ENCODE data around the gene GPC3. TPM values are rescaled to one million over a fixed set of nuclear protein-coding genes. Genes with fewer than 3 reads are reported as not detected.
"Not testable (repeated sequence)": the region's sequence is repeated elsewhere in the genome, so short reads cannot be mapped to it uniquely, and the experiment has no call there.

GPC3 gene
- total RNA-seq, 1 experiment from 2014 or later: not detected

DNA sequence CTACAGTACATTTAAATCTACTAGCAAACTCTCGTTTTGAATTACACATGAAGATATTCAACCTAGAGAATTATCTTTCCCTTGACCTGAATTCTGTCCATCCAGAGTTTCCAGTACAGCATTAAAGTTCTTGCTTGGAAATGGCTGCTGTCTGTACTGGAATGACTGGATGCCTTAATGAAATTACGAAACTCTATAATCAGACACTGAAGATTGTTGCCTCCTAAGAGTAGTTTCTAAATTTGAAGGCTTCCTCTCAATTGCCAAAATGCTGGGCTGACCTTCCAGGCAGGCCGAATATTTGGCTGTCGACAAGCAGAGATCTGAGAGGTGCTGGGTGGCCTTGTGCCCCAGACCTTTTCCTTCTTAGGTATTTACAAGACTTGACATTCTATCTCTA lies 355.0 kb downstream of the GPC3 start:
- DNase-seq: no peak

DNA sequence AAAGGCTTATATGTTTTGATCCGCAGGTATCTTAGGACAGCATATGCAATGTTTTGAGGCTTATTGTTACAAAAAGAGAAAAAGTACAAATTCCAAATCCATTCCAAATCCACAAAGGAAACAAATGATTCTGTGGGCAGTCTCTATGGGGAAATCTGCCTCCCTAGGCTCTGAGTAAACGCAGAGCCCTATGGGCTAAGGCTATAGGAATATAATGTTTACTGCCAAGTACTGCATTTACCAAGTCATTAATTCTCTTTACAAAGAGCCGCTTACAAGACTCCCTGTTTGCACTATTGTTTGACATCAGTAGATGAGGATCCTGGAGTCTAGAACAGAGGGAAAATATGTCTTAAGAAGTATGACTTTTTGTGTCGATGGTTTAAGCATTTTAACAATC lies 357.7 kb downstream of the GPC3 start:
- Histone ChIP-seq H3K9me3 (ENCODE audit: low read length) (no peaks in the 10 kb centered on the region), H3K27me3 (ENCODE audit: low read length) (no peaks in the 10 kb centered on the region), H2AFZ (ENCODE audit: low read length) (no peak overlapping the region), H4K20me1 (ENCODE audit: insufficient read depth, low read depth, low read length) (no peaks in the 10 kb centered on the region), H3K27ac (ENCODE audit: low read length) (no peak overlapping the region), H3K36me3 (ENCODE audit: insufficient read depth, low read length) (no peaks in the 10 kb centered on the region), H3K9me2 (replicated peaks; ENCODE audit: insufficient read depth, low read length) (no peaks in the 10 kb centered on the region), H3K4me1 (ENCODE audit: low read length) (no peaks in the 10 kb centered on the region), H3K4me2 (ENCODE audit: low read depth, low read length, poor library complexity, severe bottlenecking) (no peak overlapping the region), H3K4me3 (ENCODE audit: low read length) (no peak overlapping the region), H3K79me2 (ENCODE audit: low read length) (no peaks in the 10 kb centered on the region), H3K9ac (ENCODE audit: low read length) (no peak overlapping the region)
- no peak for DNase-seq

More for the DNA sequence above, 355.0 kb downstream of the GPC3 start:
- Histone ChIP-seq H3K27me3 (ENCODE audit: low read length) (no peaks in the 10 kb centered on the region), H3K79me2 (ENCODE audit: low read length) (no peaks in the 10 kb centered on the region), H3K9me2 (replicated peaks; ENCODE audit: insufficient read depth, low read length) (no peaks in the 10 kb centered on the region), H3K9ac (ENCODE audit: low read length) (no peak overlapping the region), H3K4me3 (ENCODE audit: low read length) (no peak overlapping the region), H3K4me1 (ENCODE audit: low read length) (no peaks in the 10 kb centered on the region), H3K4me2 (ENCODE audit: low read depth, low read length, poor library complexity, severe bottlenecking) (no peak overlapping the region), H3K27ac (ENCODE audit: low read length) (no peak overlapping the region), H3K36me3 (ENCODE audit: insufficient read depth, low read length) (no peaks in the 10 kb centered on the region), H2AFZ (ENCODE audit: low read length) (no peak overlapping the region), H4K20me1 (ENCODE audit: insufficient read depth, low read depth, low read length) (no peaks in the 10 kb centered on the region), H3K9me3 (ENCODE audit: low read length) (no peaks in the 10 kb centered on the region)

DNA sequence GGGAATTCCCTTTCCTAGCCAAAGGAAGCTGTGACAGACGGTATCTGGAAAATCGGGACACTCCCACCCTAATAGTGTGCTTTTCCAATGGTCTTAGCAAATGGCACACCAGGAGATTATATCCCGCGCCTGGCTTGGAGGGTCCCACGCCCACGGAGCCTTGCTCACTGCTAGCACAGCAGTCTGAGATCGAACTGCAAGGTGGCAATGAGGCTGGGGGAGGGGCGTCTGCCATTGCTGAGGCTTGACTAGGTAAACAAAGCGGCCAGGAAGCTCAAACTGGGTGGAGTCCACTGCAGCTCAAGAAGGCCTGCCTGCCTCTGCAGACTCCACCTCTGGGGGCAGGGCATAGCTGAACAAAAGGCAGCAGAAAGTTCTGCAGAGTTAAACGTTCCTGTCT lies 364.0 kb downstream of the GPC3 start:
- H3K4me1 ChIP-seq (ENCODE audit: low read length); H3K9ac ChIP-seq (ENCODE audit: low read length); H3K4me3 ChIP-seq (ENCODE audit: low read length); H3K9me2 ChIP-seq (replicated peaks; ENCODE audit: insufficient read depth, low read length); H3K9me3 ChIP-seq (ENCODE audit: low read length); H3K4me2 ChIP-seq (ENCODE audit: low read depth, low read length, poor library complexity, severe bottlenecking); H2AFZ ChIP-seq (ENCODE audit: low read length); H3K27ac ChIP-seq (ENCODE audit: low read length); H3K36me3 ChIP-seq (ENCODE audit: insufficient read depth, low read length); H4K20me1 ChIP-seq (ENCODE audit: insufficient read depth, low read depth, low read length); H3K79me2 ChIP-seq (ENCODE audit: low read length); H3K27me3 ChIP-seq (ENCODE audit: low read length); DNase-seq: not testable (repeated sequence)

DNA sequence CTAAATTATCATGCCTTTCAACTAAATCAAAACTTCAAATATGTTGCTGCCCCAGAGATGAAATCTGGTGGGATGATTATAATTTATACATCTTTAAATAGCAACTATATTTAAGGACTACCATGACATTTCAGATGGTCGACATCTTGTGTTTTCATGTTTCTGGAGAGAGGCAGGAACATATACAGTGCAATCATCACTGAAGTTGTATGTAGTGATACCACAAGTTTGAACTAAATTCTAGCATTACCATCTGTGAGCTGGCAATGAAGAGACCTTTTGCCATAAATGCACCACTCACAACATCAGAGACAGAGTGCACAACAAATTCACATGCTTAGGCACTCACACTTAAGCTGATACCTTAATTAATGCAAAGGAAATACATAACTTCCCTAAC lies 373.7 kb downstream of the GPC3 start:
- Histone ChIP-seq H3K4me3 (ENCODE audit: low read length) (no peak overlapping the region), H3K4me1 (ENCODE audit: low read length) (no peaks in the 10 kb centered on the region), H3K79me2 (ENCODE audit: low read length) (no peaks in the 10 kb centered on the region), H3K9me2 (replicated peaks; ENCODE audit: insufficient read depth, low read length) (no peaks in the 10 kb centered on the region), H3K27ac (ENCODE audit: low read length) (no peak overlapping the region), H4K20me1 (ENCODE audit: insufficient read depth, low read depth, low read length) (no peaks in the 10 kb centered on the region), H3K36me3 (ENCODE audit: insufficient read depth, low read length) (no peaks in the 10 kb centered on the region), H3K9ac (ENCODE audit: low read length) (no peak overlapping the region), H2AFZ (ENCODE audit: low read length) (no peak overlapping the region), H3K27me3 (ENCODE audit: low read length) (no peaks in the 10 kb centered on the region), H3K4me2 (ENCODE audit: low read depth, low read length, poor library complexity, severe bottlenecking) (no peak overlapping the region), H3K9me3 (ENCODE audit: low read length) (no peaks in the 10 kb centered on the region)
- DNase-seq: no peak

DNA sequence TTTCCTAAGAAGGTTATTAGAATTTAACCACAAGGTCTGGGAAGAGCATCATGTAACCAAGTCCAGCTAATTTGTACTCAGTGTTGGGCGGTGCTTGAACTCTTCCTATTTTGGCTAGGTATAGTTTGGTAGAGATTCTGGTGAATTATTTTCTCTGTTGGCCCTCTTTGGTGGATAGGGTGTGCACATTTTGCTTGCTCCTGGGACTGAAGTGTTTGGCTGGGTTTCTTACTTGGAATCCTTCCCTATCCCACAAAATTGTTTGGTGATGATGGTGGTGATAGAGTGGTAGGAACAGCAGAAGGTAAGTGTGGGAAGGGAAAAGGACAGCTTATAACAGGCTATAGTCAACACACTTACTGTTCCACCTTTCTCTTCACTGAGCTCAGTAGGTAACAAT lies 375.3 kb downstream of the GPC3 start:
- H3K9ac ChIP-seq (ENCODE audit: low read length): no peak overlapping the region
- H3K9me2 ChIP-seq (replicated peaks; ENCODE audit: insufficient read depth, low read length): no peaks in the 10 kb centered on the region
- no peak overlapping the region for H2AFZ ChIP-seq (ENCODE audit: low read length)
- H3K36me3 ChIP-seq (ENCODE audit: insufficient read depth, low read length): no peaks in the 10 kb centered on the region
- H3K27ac ChIP-seq (ENCODE audit: low read length): no peak overlapping the region
- no peaks in the 10 kb centered on the region for H3K9me3 ChIP-seq (ENCODE audit: low read length)
- H3K4me1 ChIP-seq (ENCODE audit: low read length): no peaks in the 10 kb centered on the region
- no peak overlapping the region for H3K4me3 ChIP-seq (ENCODE audit: low read length)
- DNase-seq: no peak
- H3K27me3 ChIP-seq (ENCODE audit: low read length): no peaks in the 10 kb centered on the region
- H4K20me1 ChIP-seq (ENCODE audit: insufficient read depth, low read depth, low read length): no peaks in the 10 kb centered on the region
- no peak overlapping the region for H3K4me2 ChIP-seq (ENCODE audit: low read depth, low read length, poor library complexity, severe bottlenecking)
- H3K79me2 ChIP-seq (ENCODE audit: low read length): no peaks in the 10 kb centered on the region

DNA sequence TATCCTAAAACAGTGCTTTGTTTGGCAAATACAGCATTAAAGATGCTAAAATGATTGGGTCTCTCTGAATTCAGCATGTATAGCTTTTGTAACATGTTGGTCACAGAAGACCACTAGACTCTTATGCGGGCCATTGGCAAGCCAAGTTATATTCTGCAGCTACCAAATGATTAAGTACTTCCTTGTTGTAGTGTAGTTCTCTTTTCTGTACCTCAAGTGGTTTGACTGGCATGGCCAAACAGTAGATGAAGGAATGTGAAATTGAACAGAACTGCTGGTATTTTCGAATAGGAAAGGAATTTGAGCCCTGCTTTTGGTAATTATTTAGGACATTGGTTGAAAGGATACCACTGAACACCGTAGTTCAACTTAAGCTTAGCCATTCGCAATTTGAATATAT lies 376.2 kb downstream of the GPC3 start:
- Histone ChIP-seq H3K79me2 (ENCODE audit: low read length) (no peaks in the 10 kb centered on the region), H3K9me2 (replicated peaks; ENCODE audit: insufficient read depth, low read length) (no peaks in the 10 kb centered on the region), H3K4me2 (ENCODE audit: low read depth, low read length, poor library complexity, severe bottlenecking) (no peak overlapping the region)

DNA sequence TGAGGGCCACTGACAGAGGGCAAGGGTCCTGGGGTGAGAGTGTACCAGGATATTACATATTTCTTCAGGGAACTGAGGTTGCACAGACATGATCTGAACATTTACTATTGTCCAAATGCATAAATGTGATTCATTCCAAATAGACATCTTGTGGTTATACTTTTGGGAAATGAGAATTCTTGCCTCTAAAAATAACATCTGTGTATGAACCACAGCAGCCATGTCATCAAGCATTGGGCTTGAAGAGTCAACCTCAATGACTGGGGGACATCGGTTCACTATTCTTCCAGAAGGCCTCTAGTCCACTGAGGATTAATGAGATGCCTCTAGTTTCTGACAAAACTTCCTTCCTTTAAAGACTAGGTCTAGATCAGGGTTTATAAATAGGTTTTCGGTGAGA lies 377.0 kb downstream of the GPC3 start:
- no peak overlapping the region for H3K27ac ChIP-seq (ENCODE audit: low read length)
- no peaks in the 10 kb centered on the region for H4K20me1 ChIP-seq (ENCODE audit: insufficient read depth, low read depth, low read length)
- H3K36me3 ChIP-seq (ENCODE audit: insufficient read depth, low read length): no peaks in the 10 kb centered on the region
- H3K4me3 ChIP-seq (ENCODE audit: low read length): no peak overlapping the region
- H3K9me3 ChIP-seq (ENCODE audit: low read length): no peaks in the 10 kb centered on the region
- no peaks in the 10 kb centered on the region for H3K9me2 ChIP-seq (replicated peaks; ENCODE audit: insufficient read depth, low read length)
- 0 out of 2 replicates have a peak, but pooled peaks cover 3% of the 10 kb centered on the region for H3K27me3 ChIP-seq (ENCODE audit: low read length)
- H2AFZ ChIP-seq (ENCODE audit: low read length): no peak overlapping the region
- DNase-seq: no peak
- no peaks in the 10 kb centered on the region for H3K79me2 ChIP-seq (ENCODE audit: low read length)
- H3K9ac ChIP-seq (ENCODE audit: low read length): no peak overlapping the region
- H3K4me1 ChIP-seq (ENCODE audit: low read length): no peaks in the 10 kb centered on the region
- no peak overlapping the region for H3K4me2 ChIP-seq (ENCODE audit: low read depth, low read length, poor library complexity, severe bottlenecking)

More for the DNA sequence above, 376.2 kb downstream of the GPC3 start:
- no peak overlapping the region for H3K9ac ChIP-seq (ENCODE audit: low read length)
- no peaks in the 10 kb centered on the region for H3K4me1 ChIP-seq (ENCODE audit: low read length)
- no peak for DNase-seq
- no peak overlapping the region for H3K27ac ChIP-seq (ENCODE audit: low read length)
- H3K4me3 ChIP-seq (ENCODE audit: low read length): no peak overlapping the region
- H3K36me3 ChIP-seq (ENCODE audit: insufficient read depth, low read length): no peaks in the 10 kb centered on the region
- 0 out of 2 replicates have a peak, but pooled peaks cover under 1% of the 10 kb centered on the region for H3K27me3 ChIP-seq (ENCODE audit: low read length)
- H4K20me1 ChIP-seq (ENCODE audit: insufficient read depth, low read depth, low read length): no peaks in the 10 kb centered on the region
- H2AFZ ChIP-seq (ENCODE audit: low read length): no peak overlapping the region
- H3K9me3 ChIP-seq (ENCODE audit: low read length): no peaks in the 10 kb centered on the region

DNA sequence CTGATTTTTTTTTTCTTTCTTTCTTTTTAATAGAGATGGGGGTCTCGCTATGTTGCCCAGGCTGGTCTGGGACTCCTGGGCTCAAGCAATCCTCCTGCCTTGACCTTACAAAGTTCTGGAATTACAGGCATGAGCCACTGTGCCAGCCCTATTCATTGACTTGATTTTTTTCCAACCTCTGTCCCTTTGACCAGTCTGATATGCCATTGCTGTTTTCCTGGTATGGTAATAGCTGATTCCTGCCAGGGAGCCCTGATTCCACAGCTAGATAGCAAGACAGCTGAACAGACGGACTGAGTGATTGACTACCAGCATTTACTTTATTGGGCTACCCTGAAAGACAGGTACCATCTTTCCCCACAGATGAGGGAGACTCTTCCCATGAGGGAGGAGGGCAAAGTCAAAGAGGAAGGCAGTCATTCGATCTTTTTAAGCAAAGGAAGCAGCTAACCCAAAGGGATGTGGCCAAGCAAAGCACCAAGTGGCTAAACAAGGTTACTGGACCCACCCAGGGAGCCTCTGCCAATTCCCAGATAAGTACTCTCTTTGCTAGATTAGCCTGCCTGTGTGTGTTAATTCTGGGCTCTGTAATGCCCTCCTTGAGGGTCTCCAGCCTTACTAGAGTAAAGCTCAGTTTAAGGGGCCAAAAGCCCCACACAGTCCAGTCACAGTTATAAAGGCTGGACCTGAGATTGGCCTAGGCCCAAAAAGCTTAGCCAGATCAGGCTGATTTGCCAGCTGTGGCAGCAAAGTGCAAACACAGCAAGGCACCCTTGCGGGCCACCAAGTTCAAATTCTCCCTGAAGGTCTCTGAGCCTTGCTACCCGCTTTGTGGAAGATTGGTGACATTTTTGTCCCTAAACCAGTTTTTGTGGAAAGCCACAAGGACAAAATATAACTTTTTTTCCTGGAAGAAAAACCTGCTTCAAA lies 377.7 kb downstream of the GPC3 start:
- Histone ChIP-seq H3K4me1 (ENCODE audit: low read length) (no peaks in the 10 kb centered on the region), H3K9me3 (ENCODE audit: low read length) (no peaks in the 10 kb centered on the region), H3K27ac (ENCODE audit: low read length) (no peak overlapping the region), H3K9me2 (replicated peaks; ENCODE audit: insufficient read depth, low read length) (no peaks in the 10 kb centered on the region), H3K9ac (ENCODE audit: low read length) (no peak overlapping the region), H3K36me3 (ENCODE audit: insufficient read depth, low read length) (no peaks in the 10 kb centered on the region), H2AFZ (ENCODE audit: low read length) (no peak overlapping the region), H3K4me3 (ENCODE audit: low read length) (no peak overlapping the region), H3K79me2 (ENCODE audit: low read length) (no peaks in the 10 kb centered on the region), H3K27me3 (ENCODE audit: low read length) (0 out of 2 replicates have a peak, but pooled peaks cover 3% of the 10 kb centered on the region), H4K20me1 (ENCODE audit: insufficient read depth, low read depth, low read length) (no peaks in the 10 kb centered on the region), H3K4me2 (ENCODE audit: low read depth, low read length, poor library complexity, severe bottlenecking) (no peak overlapping the region)
- no peak for DNase-seq
